Caco-2 (cell line): ENCODE results near the gene HSD17B2. TPM values are rescaled to one million over a fixed set of nuclear protein-coding genes. Genes with fewer than 3 reads are reported as not detected.

Source experiments
- BruUV-seq: library from RNA; stranded (reverse); fragments of 400-500 nt; replicated peaks from 2 replicates; lab custom pipeline; 2021; lab: Mats Ljungman, UMichigan
- CTCF ChIA-PET: fragments of 300-600 bp; sonication (Branson Sonifier 250); formaldehyde crosslinking; loops from one replicate; lab custom pipeline; 2022; ENCODE audit warnings: antibody characterized with exemption; lab: Charles Lee
- POLR2A ChIA-PET: fragments of 300-600 bp; sonication (Branson Sonifier 250); formaldehyde crosslinking; loops from one replicate; lab custom pipeline; 2022; ENCODE audit warnings: antibody characterized with exemption; lab: Charles Lee
- DNase-seq, 2 experiments: peaks; one replicate each; pipeline versions ENCODE4 v3.0.0 to v3.0.0-alpha.2; 2020 to 2022
- H3K27me3 ChIP-seq: replicated peaks from 2 replicates; pipeline ENCODE4 v1.6.0; 2011; ENCODE audit warnings: low read length; ENCODE audit not compliant: control insufficient read depth, insufficient read depth
- H3K36me3 ChIP-seq: 2 replicates; pipeline ENCODE4 v1.5.1; 2011; ENCODE audit warnings: low read length; ENCODE audit not compliant: control insufficient read depth, insufficient read depth
- H3K4me1 ChIP-seq: fragments of 250-450 bp; sonication (Bioruptor Pico); 2 replicates; pipeline ENCODE4 v1.5.1; 2020; ENCODE audit warnings: mild to moderate bottlenecking
- H3K4me3 ChIP-seq: 2 replicates; pipeline ENCODE4 v1.5.1; 2011; ENCODE audit warnings: low read depth, mild to moderate bottlenecking, control low read depth, low read length
- H3K9me3 ChIP-seq: fragments of 250-450 bp; sonication (Bioruptor Pico); 2 replicates; pipeline ENCODE4 v1.5.1; 2020; ENCODE audit warnings: mild to moderate bottlenecking, moderate library complexity
- H3K27ac Mint-ChIP-seq: one replicate; pipeline ENCODE4 v1.8.0; 2022; ENCODE audit warnings: mixed read lengths; ENCODE audit not compliant: unreplicated experiment
- H3K27me3 Mint-ChIP-seq: one replicate; pipeline ENCODE4 v1.8.0; 2022; ENCODE audit warnings: mixed read lengths; ENCODE audit not compliant: insufficient read depth, unreplicated experiment
- H3K36me3 Mint-ChIP-seq: one replicate; pipeline ENCODE4 v1.8.0; 2022; ENCODE audit warnings: mild to moderate bottlenecking, mixed read lengths; ENCODE audit not compliant: insufficient read depth, unreplicated experiment
- H3K4me1 Mint-ChIP-seq: one replicate; pipeline ENCODE4 v1.8.0; 2022; ENCODE audit warnings: low read depth, mixed read lengths; ENCODE audit not compliant: unreplicated experiment
- H3K4me3 Mint-ChIP-seq: one replicate; pipeline ENCODE4 v1.8.0; 2022; ENCODE audit warnings: mild to moderate bottlenecking, moderate library complexity, mixed read lengths; ENCODE audit not compliant: unreplicated experiment
- H3K9me3 Mint-ChIP-seq: one replicate; pipeline ENCODE4 v1.8.0; 2022; ENCODE audit warnings: mixed read lengths; ENCODE audit not compliant: unreplicated experiment
- intact Hi-C: fragments of 100-400 bp; cut with micrococcal nuclease; formaldehyde crosslinking; loops from one replicate; pipeline ENCODE4 v1.10.0; 2022; ENCODE audit not compliant: unreplicated experiment
- total RNA-seq: library from RNA; stranded (reverse); gene quantifications from 2 replicates; pipeline ENCODE4 v1.2.3, GENCODE V29; 2022
- TF ChIP-seq, protein P1 (sequence below), 2 experiments: fragments of 200-600 bp in 1 of 2; IDR thresholded peaks; 1 replicate in 1 of 2; 2 replicates in 1 of 2; pipeline versions ENCODE4 v1.5.1 to v1.8.0; 2011 to 2022; ENCODE audit warnings: antibody characterized with exemption in 1 of 2, control low read depth in 1 of 2, inconsistent platforms in 1 of 2, low read depth in 1 of 2, low read length in 1 of 2, mild to moderate bottlenecking in 1 of 2, moderate library complexity in 1 of 2; ENCODE audit not compliant: insufficient read depth in 1 of 2, severe bottlenecking in 1 of 2, unreplicated experiment in 1 of 2

HSD17B2 gene
- total RNA-seq, 1 experiment from 2014 or later, result 5.1 TPM

- TF ChIP-seq, protein P1, sequence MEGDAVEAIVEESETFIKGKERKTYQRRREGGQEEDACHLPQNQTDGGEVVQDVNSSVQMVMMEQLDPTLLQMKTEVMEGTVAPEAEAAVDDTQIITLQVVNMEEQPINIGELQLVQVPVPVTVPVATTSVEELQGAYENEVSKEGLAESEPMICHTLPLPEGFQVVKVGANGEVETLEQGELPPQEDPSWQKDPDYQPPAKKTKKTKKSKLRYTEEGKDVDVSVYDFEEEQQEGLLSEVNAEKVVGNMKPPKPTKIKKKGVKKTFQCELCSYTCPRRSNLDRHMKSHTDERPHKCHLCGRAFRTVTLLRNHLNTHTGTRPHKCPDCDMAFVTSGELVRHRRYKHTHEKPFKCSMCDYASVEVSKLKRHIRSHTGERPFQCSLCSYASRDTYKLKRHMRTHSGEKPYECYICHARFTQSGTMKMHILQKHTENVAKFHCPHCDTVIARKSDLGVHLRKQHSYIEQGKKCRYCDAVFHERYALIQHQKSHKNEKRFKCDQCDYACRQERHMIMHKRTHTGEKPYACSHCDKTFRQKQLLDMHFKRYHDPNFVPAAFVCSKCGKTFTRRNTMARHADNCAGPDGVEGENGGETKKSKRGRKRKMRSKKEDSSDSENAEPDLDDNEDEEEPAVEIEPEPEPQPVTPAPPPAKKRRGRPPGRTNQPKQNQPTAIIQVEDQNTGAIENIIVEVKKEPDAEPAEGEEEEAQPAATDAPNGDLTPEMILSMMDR (IDR thresholded peaks at IDR 0.05; ENCODE audit: insufficient read depth in 1 of 2, low read depth in 1 of 2, low read length in 1 of 2, severe bottlenecking in 1 of 2, unreplicated experiment in 1 of 2), result peak; percentile 32 to 49
- BruUV-seq, result no TSS peak
- Mint-ChIP-seq H3K9me3 (no peaks in the 10 kb centered on the region), H3K27me3 (no peaks in the 10 kb centered on the region), H3K36me3 (no peaks in the 10 kb centered on the region), H3K4me3 (no peak overlapping the region), H3K4me1 (peaks cover 17% of the 10 kb centered on the region), H3K27ac (no peak overlapping the region)
- peaks cover 21% of the 10 kb centered on the region for H3K4me1 ChIP-seq
- H3K4me3 ChIP-seq, result no peak overlapping the region
- no peaks in the 10 kb centered on the region for H3K36me3 ChIP-seq
- no peaks in the 10 kb centered on the region for H3K9me3 ChIP-seq
- no peaks in the 10 kb centered on the region for H3K27me3 ChIP-seq
- peak in 1 of 2 experiments; percentile 36 for DNase-seq
- ChIA-PET POLR2A (no interaction called here), CTCF (interaction anchor here (0.5 to 1.5 kb wide), 10 partner anchors 17 to 459 kb away, joined by 3 to 12 read pairs (median 3); no protein-coding TSS in a partner anchor)
- intact Hi-C loops, result loop anchor here (1.0 kb wide), 2 partner anchors 56 to 107 kb away; no protein-coding TSS in a partner anchor
These were observed 38.2 kb upstream of the HSD17B2 start for GRCh38 chr16:81996664-81997509.

GRCh38 chr16:81997738-81998137, 37.3 kb upstream of the HSD17B2 start:
- H3K4me3 Mint-ChIP-seq, result no peak overlapping the region
- Histone ChIP-seq H3K4me3 (no peak overlapping the region), H3K27me3 (no peaks in the 10 kb centered on the region), H3K9me3 (no peaks in the 10 kb centered on the region), H3K36me3 (no peaks in the 10 kb centered on the region), H3K4me1 (peaks cover 18% of the 10 kb centered on the region)
- ChIA-PET POLR2A (no interaction called here), CTCF (interaction anchor here (0.6 to 1.5 kb wide), 8 partner anchors 16 to 458 kb away, joined by 3 to 12 read pairs (median 4); no protein-coding TSS in a partner anchor)
- DNase-seq, result peak in 1 of 2 experiments; percentile 35
- H3K27me3 Mint-ChIP-seq, result no peaks in the 10 kb centered on the region
- no TSS peak for BruUV-seq
- peaks cover 17% of the 10 kb centered on the region for H3K4me1 Mint-ChIP-seq
- peak overlapping the region; percentile 19 for H3K27ac Mint-ChIP-seq
- H3K36me3 Mint-ChIP-seq, result no peaks in the 10 kb centered on the region
- intact Hi-C loops, result loop anchor here (1.0 kb wide), 2 partner anchors 56 to 107 kb away; no protein-coding TSS in a partner anchor
- TF ChIP-seq, protein P1 (IDR thresholded peaks at IDR 0.05; ENCODE audit: insufficient read depth in 1 of 2, low read depth in 1 of 2, low read length in 1 of 2, severe bottlenecking in 1 of 2, unreplicated experiment in 1 of 2), result no peak
- no peaks in the 10 kb centered on the region for H3K9me3 Mint-ChIP-seq

DNA sequence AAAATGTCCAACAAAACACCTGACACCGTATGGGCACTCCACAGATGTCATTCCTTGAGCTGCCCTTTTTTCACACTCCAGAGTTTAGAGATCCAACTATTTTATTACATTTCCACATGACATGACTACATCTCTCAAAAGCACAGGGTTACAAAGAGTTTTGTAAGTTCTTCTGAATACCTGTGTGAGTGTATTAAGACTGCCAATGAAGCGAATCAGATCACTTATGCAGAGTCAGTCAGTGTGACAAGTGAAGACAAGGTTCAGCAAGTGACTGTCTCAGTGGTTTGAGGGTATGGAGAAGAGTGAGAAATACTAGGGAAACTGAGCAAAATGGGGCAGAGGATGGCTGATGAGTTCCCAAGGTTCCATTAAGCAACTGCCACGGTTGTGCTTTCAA, 32.2 kb upstream of the HSD17B2 start:
- peaks cover 3% of the 10 kb centered on the region for H3K27me3 Mint-ChIP-seq
- TF ChIP-seq, protein P1 (IDR thresholded peaks at IDR 0.05; ENCODE audit: insufficient read depth in 1 of 2, low read depth in 1 of 2, low read length in 1 of 2, severe bottlenecking in 1 of 2, unreplicated experiment in 1 of 2), result no peak
- H3K4me3 ChIP-seq, result no peak overlapping the region
- H3K9me3 ChIP-seq, result peaks cover 4% of the 10 kb centered on the region; the same call in 1 of the 2 replicates
- H3K36me3 ChIP-seq, result no peaks in the 10 kb centered on the region
- intact Hi-C loops, result no loop called here
- BruUV-seq, result no TSS peak
- H3K9me3 Mint-ChIP-seq, result peaks cover 12% of the 10 kb centered on the region
- H3K36me3 Mint-ChIP-seq, result no peaks in the 10 kb centered on the region
- no peaks in the 10 kb centered on the region for H3K27me3 ChIP-seq
- no peak overlapping the region for H3K4me3 Mint-ChIP-seq
- DNase-seq, result no peak
- peaks cover 5% of the 10 kb centered on the region for H3K4me1 ChIP-seq
- no peak overlapping the region for H3K27ac Mint-ChIP-seq
- CTCF ChIA-PET, result no interaction called here
- peaks cover 3% of the 10 kb centered on the region for H3K4me1 Mint-ChIP-seq
- POLR2A ChIA-PET, result no interaction called here
